Calu3 (cell line): ENCODE results near the gene ADD3. TPM values are rescaled to one million over a fixed set of nuclear protein-coding genes. Genes with fewer than 3 reads are reported as not detected.

ENCODE experiments used
- BruUV-seq: library from RNA; stranded (reverse); fragments of 400-500 nt; replicated peaks from 2 replicates; lab custom pipeline; 2021; lab: Mats Ljungman, UMichigan
- CTCF ChIA-PET: fragments of 300-600 bp; sonication (Branson Sonifier 250); formaldehyde crosslinking; loops from one replicate; lab custom pipeline; 2022; ENCODE audit warnings: antibody characterized with exemption; lab: Charles Lee
- DNase-seq: peaks from one replicate; pipeline ENCODE4 v3.0.0; 2022
- H3K27ac Mint-ChIP-seq: one replicate; pipeline ENCODE4 v1.8.0; 2022; ENCODE audit warnings: mixed read lengths; ENCODE audit not compliant: unreplicated experiment
- H3K27me3 Mint-ChIP-seq: one replicate; pipeline ENCODE4 v1.8.0; 2022; ENCODE audit warnings: mixed read lengths; ENCODE audit not compliant: unreplicated experiment
- H3K36me3 Mint-ChIP-seq: one replicate; pipeline ENCODE4 v1.8.0; 2022; ENCODE audit warnings: mild to moderate bottlenecking, moderate library complexity, mixed read lengths; ENCODE audit not compliant: insufficient read depth, unreplicated experiment
- H3K4me1 Mint-ChIP-seq: one replicate; pipeline ENCODE4 v1.8.0; 2022; ENCODE audit warnings: mild to moderate bottlenecking, low read depth, mixed read lengths; ENCODE audit not compliant: unreplicated experiment
- H3K4me3 Mint-ChIP-seq: one replicate; pipeline ENCODE4 v1.8.0; 2022; ENCODE audit warnings: mild to moderate bottlenecking, low read depth, moderate library complexity, mixed read lengths; ENCODE audit not compliant: unreplicated experiment
- H3K9me3 Mint-ChIP-seq: one replicate; pipeline ENCODE4 v1.8.0; 2022; ENCODE audit warnings: low read depth, mixed read lengths; ENCODE audit not compliant: unreplicated experiment
- CTCF ChIP-seq: fragments of 200-600 bp; IDR thresholded peaks from one replicate; pipeline ENCODE4 v1.8.0; 2022; ENCODE audit warnings: antibody characterized with exemption; ENCODE audit not compliant: unreplicated experiment
- intact Hi-C: fragments of 100-400 bp; cut with micrococcal nuclease; formaldehyde crosslinking; loops from one replicate; pipeline ENCODE4 v1.10.0; 2022; ENCODE audit not compliant: unreplicated experiment
- total RNA-seq: library from RNA; stranded (reverse); gene quantifications from 2 replicates; pipeline ENCODE4 v1.2.3, GENCODE V29; 2022

Gene ADD3
- total RNA-seq, 1 experiment from 2014 or later: 64.4 TPM

- Mint-ChIP-seq H3K4me3 (no peak overlapping the region), H3K27ac (no peak overlapping the region), H3K9me3 (no peaks in the 10 kb centered on the region), H3K4me1 (no peaks in the 10 kb centered on the region), H3K36me3 (no peaks in the 10 kb centered on the region), H3K27me3 (peaks cover 15% of the 10 kb centered on the region)
- no TSS peak for BruUV-seq
- intact Hi-C loops: no loop called here
- CTCF ChIA-PET: no interaction called here
- no peak for TF ChIP-seq CTCF
- peak; percentile 71 for DNase-seq
Observed at GRCh38 chr10:110151467-110151866, 143.7 kb downstream of the ADD3 start.

- Mint-ChIP-seq H3K27ac (no peak overlapping the region), H3K9me3 (no peaks in the 10 kb centered on the region)
- BruUV-seq: no TSS peak
Observed at GRCh38 chr10:110151971-110152370, 144.2 kb downstream of the ADD3 start.

GRCh38 chr10:110153396-110153795, 145.6 kb downstream of the ADD3 start:
- CTCF ChIA-PET: no interaction called here
- DNase-seq: no peak
- no peak overlapping the region for H3K27ac Mint-ChIP-seq
- H3K27me3 Mint-ChIP-seq: peaks cover 22% of the 10 kb centered on the region
- no peaks in the 10 kb centered on the region for H3K4me1 Mint-ChIP-seq
- TF ChIP-seq CTCF: no peak
- intact Hi-C loops: no loop called here
- H3K9me3 Mint-ChIP-seq: no peaks in the 10 kb centered on the region
- no peaks in the 10 kb centered on the region for H3K36me3 Mint-ChIP-seq
- H3K4me3 Mint-ChIP-seq: no peak overlapping the region
- BruUV-seq: no TSS peak

More at GRCh38 chr10:110151971-110152370, 144.2 kb downstream of the ADD3 start:
- H3K27me3 Mint-ChIP-seq: peaks cover 20% of the 10 kb centered on the region
- DNase-seq: no peak
- intact Hi-C loops: no loop called here
- no peak for TF ChIP-seq CTCF
- no peaks in the 10 kb centered on the region for H3K36me3 Mint-ChIP-seq
- H3K4me3 Mint-ChIP-seq: no peak overlapping the region
- CTCF ChIA-PET: no interaction called here
- no peaks in the 10 kb centered on the region for H3K4me1 Mint-ChIP-seq

- CTCF ChIA-PET: no interaction called here
- no TSS peak for BruUV-seq
- Mint-ChIP-seq H3K27ac (no peak overlapping the region), H3K36me3 (no peaks in the 10 kb centered on the region), H3K4me3 (no peak overlapping the region), H3K9me3 (no peaks in the 10 kb centered on the region), H3K27me3 (peaks cover 33% of the 10 kb centered on the region), H3K4me1 (no peaks in the 10 kb centered on the region)
- no peak for DNase-seq
- intact Hi-C loops: no loop called here
- no peak for TF ChIP-seq CTCF
Observed at GRCh38 chr10:110156046-110156445, 148.3 kb downstream of the ADD3 start.
